Nephron progenitor cell (in vitro differentiated cells): ENCODE results near the gene MAST4.
A peak's percentile ranks its signal among the peaks of the same experiment; 100 is the strongest.

Source experiments
- DNase-seq: peaks from one replicate; pipeline ENCODE4 v3.0.0; 2021
- H3K27ac Mint-ChIP-seq: 2 replicates; pipeline ENCODE4 v1.8.0; 2021; ENCODE audit warnings: mild to moderate bottlenecking, moderate library complexity, mixed read lengths
- H3K27me3 Mint-ChIP-seq: 2 replicates; pipeline ENCODE4 v1.8.0; 2021; ENCODE audit warnings: mild to moderate bottlenecking, low read depth, mixed read lengths; ENCODE audit not compliant: poor library complexity
- H3K36me3 Mint-ChIP-seq: 2 replicates; pipeline ENCODE4 v1.8.0; 2021; ENCODE audit warnings: low read depth, mixed read lengths
- H3K4me1 Mint-ChIP-seq: 2 replicates; pipeline ENCODE4 v1.8.0; 2021; ENCODE audit warnings: mixed read lengths
- H3K4me3 Mint-ChIP-seq: 2 replicates; pipeline ENCODE4 v1.8.0; 2021; ENCODE audit warnings: mild to moderate bottlenecking, moderate library complexity, mixed read lengths
- H3K9me3 Mint-ChIP-seq: 2 replicates; pipeline ENCODE4 v1.8.0; 2021; ENCODE audit warnings: mild to moderate bottlenecking, moderate library complexity, mixed read lengths
- TF ChIP-seq, protein P1 (sequence below): fragments of 200-600 bp; sonication (generic); IDR thresholded peaks from 2 replicates; pipeline ENCODE4 v1.5.0; 2021; ENCODE audit warnings: antibody characterized with exemption

MAST4 gene

DNA sequence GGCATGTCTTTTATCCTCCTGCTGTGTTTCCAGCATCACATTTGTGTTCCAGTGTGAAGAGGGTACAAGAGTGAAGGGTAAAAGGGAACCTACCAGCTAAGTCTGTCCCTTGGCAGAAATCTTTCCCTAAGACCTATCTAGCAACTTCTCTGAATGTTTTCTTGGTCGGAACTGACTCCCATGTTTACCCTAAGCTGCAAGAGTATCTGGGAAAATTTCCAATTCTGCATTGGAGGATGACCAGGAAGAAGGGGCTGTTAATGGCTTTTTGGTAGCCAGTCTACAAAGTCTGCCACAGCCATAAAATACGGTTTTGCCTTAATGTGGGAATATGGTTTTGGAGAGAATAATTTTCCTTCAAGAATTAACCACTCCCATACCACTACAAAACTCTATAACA lies 75.1 kb downstream of the MAST4 start:
- Mint-ChIP-seq H3K4me1 (peaks cover 5% of the 10 kb centered on the region), H3K27me3 (no peaks in the 10 kb centered on the region), H3K27ac (no peak overlapping the region), H3K4me3 (no peak overlapping the region), H3K36me3 (no peaks in the 10 kb centered on the region), H3K9me3 (no peaks in the 10 kb centered on the region)
- DNase-seq = no peak
- TF ChIP-seq, protein P1, sequence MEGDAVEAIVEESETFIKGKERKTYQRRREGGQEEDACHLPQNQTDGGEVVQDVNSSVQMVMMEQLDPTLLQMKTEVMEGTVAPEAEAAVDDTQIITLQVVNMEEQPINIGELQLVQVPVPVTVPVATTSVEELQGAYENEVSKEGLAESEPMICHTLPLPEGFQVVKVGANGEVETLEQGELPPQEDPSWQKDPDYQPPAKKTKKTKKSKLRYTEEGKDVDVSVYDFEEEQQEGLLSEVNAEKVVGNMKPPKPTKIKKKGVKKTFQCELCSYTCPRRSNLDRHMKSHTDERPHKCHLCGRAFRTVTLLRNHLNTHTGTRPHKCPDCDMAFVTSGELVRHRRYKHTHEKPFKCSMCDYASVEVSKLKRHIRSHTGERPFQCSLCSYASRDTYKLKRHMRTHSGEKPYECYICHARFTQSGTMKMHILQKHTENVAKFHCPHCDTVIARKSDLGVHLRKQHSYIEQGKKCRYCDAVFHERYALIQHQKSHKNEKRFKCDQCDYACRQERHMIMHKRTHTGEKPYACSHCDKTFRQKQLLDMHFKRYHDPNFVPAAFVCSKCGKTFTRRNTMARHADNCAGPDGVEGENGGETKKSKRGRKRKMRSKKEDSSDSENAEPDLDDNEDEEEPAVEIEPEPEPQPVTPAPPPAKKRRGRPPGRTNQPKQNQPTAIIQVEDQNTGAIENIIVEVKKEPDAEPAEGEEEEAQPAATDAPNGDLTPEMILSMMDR = no peak

DNA sequence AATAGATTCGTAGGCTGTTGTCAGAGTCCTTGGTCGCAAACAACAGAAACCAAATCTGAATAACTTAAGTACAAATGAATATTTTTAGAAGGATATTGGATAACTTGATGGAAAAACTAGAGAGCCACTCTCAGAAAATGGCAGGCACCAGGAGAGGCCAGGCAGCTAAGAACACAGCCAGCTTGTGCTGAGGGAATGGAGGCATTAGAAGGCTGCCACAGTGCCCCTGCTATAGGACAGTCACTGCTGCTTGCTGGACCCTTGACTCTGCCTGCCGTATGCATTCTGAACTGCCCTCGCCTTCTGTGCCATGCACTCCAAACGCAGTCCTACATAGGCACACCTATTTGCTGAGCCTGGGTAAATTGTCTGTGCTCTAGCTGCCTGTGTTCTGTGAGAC lies 78.6 kb downstream of the MAST4 start:
- Mint-ChIP-seq H3K4me3 (no peak overlapping the region), H3K27ac (no peak overlapping the region)

DNA sequence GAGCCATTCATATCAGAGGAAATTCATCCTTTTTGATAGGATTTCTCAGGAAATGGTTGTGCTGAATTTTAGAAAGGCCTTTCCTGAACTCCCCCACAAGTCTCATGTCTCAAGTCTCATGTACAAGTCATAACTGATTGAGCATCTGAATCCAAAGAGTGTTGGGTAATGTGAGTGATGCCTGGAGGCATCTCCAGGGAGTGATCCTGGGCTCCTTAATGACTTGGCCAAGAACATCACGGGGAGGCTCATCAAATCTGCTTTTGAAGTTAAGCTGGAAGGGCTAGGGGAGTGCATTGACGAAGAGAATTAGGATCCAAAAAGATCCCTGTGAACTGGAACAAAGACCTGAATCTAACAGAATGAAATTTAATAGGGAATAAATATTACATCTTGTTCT lies 79.2 kb downstream of the MAST4 start:
- TF ChIP-seq, protein P1 = no peak

More for the DNA sequence above, 78.6 kb downstream of the MAST4 start:
- H3K9me3 Mint-ChIP-seq = no peaks in the 10 kb centered on the region
- no peak for DNase-seq
- peaks cover 5% of the 10 kb centered on the region for H3K4me1 Mint-ChIP-seq
- no peaks in the 10 kb centered on the region for H3K27me3 Mint-ChIP-seq
- TF ChIP-seq, protein P1 = no peak
- no peaks in the 10 kb centered on the region for H3K36me3 Mint-ChIP-seq

DNA sequence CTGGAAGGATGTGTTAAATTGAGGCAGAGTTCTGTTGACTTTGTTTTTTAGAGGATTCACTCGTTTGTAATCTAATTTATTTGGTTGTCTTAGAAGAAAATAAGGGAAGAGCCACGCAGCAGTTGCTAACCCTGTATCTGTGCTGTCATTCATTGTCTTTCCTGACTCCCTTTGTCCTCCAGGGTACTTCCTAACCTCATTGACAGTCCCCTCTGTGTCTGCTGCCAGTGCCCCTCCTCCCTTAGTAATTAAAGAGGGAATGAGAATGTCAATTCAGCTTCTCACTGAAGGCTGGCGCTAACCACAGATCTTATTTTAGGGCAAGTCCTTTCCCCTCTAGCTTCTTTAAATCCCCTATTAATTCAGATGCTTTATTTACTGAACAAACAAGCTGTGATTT lies 84.0 kb downstream of the MAST4 start:
- DNase-seq = no peak
- no peaks in the 10 kb centered on the region for H3K9me3 Mint-ChIP-seq
- H3K27ac Mint-ChIP-seq = no peak overlapping the region
- H3K36me3 Mint-ChIP-seq = no peaks in the 10 kb centered on the region
- TF ChIP-seq, protein P1 = no peak
- peaks cover 13% of the 10 kb centered on the region for H3K4me1 Mint-ChIP-seq
- no peaks in the 10 kb centered on the region for H3K27me3 Mint-ChIP-seq
- no peak overlapping the region for H3K4me3 Mint-ChIP-seq

More for the DNA sequence above, 79.2 kb downstream of the MAST4 start:
- H3K4me3 Mint-ChIP-seq = no peak overlapping the region
- H3K9me3 Mint-ChIP-seq = no peaks in the 10 kb centered on the region
- H3K27ac Mint-ChIP-seq = peak overlapping the region; percentile 9
- DNase-seq = no peak
- H3K36me3 Mint-ChIP-seq = no peaks in the 10 kb centered on the region
- peaks cover 11% of the 10 kb centered on the region for H3K4me1 Mint-ChIP-seq
- H3K27me3 Mint-ChIP-seq = no peaks in the 10 kb centered on the region

DNA sequence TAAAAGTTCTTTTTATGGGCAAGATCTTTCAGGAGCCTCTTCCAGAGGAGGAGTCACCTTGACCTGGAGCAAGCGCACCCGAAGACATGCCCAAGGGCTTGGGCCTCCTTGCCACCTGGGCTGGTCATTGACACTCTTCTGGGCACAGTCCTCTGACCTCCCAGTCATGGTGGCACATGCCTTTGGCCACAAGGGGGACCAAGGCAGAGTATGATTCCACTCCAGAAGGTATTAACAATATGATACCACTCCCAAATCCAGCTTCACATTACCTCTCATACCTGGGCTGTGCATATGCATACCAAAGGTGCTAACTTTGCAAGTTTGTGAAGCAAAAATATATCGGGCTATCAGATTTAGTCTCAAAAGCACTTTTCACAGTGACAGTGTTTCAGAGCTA lies 84.6 kb downstream of the MAST4 start:
- TF ChIP-seq, protein P1 = peak; percentile 25
- no peaks in the 10 kb centered on the region for H3K36me3 Mint-ChIP-seq
- no peak overlapping the region for H3K4me3 Mint-ChIP-seq
- H3K4me1 Mint-ChIP-seq = peaks cover 9% of the 10 kb centered on the region
- no peaks in the 10 kb centered on the region for H3K27me3 Mint-ChIP-seq
- no peak overlapping the region for H3K27ac Mint-ChIP-seq
- no peaks in the 10 kb centered on the region for H3K9me3 Mint-ChIP-seq
- DNase-seq = no peak

DNA sequence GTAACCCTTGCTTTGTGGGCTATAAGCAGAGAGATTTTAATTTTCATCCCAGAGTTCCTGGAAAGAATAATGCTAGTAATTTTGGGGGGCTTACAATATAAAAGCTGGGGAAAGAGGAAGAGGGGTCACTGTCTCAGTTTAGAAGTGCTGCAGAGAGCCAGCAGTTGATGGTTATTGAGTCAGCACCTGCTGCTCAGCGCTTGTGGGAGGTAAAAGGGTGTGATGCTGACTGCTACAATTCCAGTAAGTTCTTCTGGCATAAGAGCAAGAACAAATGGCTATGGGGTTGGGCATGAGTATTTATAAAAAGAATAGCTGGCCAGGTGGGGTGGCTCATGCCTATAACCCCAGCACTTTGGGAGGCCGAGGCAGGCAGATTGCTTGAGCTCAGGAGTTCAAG lies 88.5 kb downstream of the MAST4 start:
- Mint-ChIP-seq H3K4me3 (no peak overlapping the region), H3K4me1 (peaks cover 9% of the 10 kb centered on the region), H3K9me3 (no peaks in the 10 kb centered on the region), H3K27ac (no peak overlapping the region), H3K36me3 (no peaks in the 10 kb centered on the region), H3K27me3 (no peaks in the 10 kb centered on the region)
- TF ChIP-seq, protein P1 = no peak
- DNase-seq = no peak
